HG03378 (cell line): ENCODE results near the gene METTL26.
A peak's percentile ranks its signal among the peaks of the same experiment; 100 is the strongest.

Experiments
- ATAC-seq: cut with Tn5 transposase; IDR thresholded peaks from one replicate; pipeline ENCODE4 v1.9.1; 2021; ENCODE audit warnings: mild to moderate bottlenecking, moderate library complexity; ENCODE audit not compliant: unreplicated experiment

The METTL26 gene

DNA sequence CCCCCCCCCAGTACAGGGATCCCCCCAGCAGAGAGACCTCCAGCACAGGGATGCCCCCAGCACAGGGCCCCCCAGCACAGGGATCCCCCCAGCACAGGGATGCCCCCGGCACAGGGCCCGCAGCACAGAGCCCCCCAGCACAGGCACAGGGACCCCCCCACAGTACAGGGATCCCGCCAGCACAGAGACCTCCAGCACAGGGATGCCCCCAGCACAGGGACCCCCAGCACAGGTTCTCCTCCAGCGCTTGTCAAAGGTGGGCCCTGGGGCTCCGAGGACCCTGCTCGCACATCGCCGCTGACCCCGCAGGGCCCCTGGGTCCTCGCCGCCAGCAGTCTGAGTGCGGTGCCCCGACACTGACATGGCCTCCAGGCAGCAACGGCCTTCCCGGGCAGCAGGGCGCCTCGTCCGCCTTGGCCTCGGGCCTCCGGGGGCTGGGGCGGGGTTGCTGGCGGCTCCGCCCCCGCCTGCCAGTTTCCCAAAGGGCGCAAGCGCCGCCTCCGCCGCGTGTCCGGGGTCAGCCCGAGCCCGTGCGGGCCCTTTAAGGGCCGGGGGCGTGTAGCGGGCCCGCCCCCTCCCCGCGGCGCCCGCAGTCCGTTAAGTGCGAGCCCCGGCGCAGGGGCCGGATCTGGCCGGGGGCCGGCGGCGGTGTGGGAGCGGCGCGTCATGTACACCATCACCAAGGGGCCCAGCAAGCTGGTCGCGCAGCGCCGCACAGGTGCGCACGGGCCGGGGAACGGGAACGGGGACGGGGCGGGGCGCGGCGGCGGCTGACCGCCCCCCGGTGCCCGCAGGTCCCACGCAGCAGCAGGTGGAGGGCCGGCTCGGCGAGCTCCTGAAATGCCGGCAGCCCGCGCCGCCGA, 5.5 kb upstream of the METTL26 start, which contains the start of gene MCRIP2:
TSS of gene MCRIP2 (plus strand) at position 503 of the 863 bp plus-strand sequence. CDS start at position 667, 164 bp downstream.
- no peak for ATAC-seq

DNA sequence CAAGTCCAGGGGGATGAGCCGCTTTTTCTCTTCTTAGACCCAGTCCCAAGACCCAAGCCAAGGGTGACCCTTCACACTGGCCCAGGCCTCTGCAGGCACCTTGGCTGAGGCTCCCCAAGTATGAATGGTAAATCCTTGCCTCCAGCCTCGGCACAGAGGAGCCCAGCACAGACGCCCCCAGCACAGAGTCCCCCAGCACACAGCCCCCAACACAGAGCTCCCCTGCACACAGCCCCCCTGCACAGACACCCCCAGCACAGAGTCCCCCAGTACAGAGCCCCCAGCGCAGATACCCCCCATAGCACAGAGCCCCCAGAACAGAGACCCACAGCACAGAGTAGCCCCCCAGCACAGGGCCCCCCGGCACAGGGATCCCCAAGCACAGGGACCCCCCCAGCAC, 4.5 kb upstream of the METTL26 start:
- ATAC-seq, result no peak

- ATAC-seq, result no peak
Measured at GRCh38 chr16:638836-639235, 2.7 kb upstream of the METTL26 start.

GRCh38 chr16:638034-638543, 2.0 kb upstream of the METTL26 start:
- no peak for ATAC-seq

GRCh38 chr16:637081-638018, 1.2 kb upstream of the METTL26 start:
- ATAC-seq, result no peak

DNA sequence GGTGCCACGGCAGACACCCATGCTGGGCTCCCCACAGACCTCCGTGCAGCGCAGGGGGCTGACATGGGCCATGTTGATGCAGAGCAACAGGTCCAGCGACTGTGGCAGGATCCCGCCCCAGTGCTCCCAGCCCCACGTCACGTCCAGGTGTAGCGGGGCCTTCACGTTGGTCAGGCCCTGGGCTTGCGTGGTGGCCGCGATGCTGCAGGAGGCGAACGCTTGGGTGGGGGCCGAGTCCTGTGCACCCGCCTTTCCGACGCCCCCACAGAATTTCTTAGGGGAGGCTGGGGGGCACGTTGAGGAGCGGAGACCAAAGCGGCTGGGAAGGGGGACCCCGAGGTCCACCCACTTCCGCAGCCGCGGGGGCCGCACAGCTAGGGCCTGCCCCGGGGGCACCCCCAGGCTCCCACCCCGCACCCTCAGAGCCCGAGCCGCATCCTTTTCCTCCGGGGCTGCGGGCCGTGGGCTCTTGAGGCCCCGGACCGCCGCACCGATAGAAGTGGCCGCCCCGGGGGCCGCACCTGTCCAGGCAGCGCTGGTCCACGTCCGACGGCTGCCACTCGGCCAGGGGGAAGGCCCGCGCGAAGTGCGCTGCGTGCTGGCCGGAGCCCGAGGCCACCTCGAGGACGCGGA, 416 bp downstream of the METTL26 start:
- peak; percentile 14 for ATAC-seq

DNA sequence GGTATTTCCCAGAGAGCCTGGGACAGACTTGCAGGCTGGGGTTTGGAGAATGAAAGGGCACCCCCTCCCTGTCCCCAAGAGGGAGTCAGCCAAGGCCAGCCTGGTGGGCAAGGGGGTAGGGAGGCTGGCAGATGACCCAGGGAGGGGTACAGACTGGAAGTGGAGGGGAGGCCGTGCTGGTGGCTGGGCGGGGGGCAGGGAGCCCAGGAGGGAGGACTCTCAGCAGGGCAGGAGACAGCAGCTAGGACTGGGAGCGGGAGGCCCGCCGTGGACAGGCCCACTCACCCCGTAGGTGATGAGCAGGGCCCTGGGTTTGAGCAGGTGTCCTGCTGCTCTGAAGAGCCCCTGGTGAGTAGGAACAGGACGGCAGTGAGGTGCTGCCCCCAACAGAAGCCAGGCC, 1.1 kb downstream of the METTL26 start:
- no peak for ATAC-seq

DNA sequence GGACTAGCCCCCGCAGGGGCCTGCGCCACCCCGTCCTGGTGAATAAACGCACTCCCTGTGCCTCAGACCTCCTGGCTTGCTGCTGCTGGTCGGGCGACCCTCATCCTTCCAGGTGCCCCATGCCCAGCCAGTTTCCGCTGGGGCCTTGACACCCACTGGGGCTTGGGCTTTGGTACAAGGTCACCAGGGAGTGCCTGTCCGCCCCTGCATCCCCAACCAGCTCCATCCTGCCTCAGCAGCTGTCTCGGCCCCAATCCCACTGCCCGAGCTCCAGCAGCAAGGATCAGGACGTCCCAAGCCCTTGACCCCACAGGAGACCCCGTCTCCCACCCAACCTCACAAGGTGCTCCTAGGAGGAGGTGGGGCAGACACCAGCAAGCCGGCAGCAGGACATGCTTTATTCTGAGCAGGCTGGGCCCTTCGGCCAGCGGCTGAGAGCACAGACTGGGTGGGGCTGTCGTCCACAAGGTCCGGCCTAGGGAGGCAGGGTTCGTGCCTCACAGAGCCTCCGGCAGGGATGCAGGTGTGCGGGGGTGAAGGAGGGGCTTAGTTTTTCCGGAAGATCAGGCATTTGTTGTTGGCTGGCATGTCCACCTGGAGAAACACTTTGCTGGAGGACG, 1.9 kb downstream of the METTL26 start:
- no peak for ATAC-seq

DNA sequence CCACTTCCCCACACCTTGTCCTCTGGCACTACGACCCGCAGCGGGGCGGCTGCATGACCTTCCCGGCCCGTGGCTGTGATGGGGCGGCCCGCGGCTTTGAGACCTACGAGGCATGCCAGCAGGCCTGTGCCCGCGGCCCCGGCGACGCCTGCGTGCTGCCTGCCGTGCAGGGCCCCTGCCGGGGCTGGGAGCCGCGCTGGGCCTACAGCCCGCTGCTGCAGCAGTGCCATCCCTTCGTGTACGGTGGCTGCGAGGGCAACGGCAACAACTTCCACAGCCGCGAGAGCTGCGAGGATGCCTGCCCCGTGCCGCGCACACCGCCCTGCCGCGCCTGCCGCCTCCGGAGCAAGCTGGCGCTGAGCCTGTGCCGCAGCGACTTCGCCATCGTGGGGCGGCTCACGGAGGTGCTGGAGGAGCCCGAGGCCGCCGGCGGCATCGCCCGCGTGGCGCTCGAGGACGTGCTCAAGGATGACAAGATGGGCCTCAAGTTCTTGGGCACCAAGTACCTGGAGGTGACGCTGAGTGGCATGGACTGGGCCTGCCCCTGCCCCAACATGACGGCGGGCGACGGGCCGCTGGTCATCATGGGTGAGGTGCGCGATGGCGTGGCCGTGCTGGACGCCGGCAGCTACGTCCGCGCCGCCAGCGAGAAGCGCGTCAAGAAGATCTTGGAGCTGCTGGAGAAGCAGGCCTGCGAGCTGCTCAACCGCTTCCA, 2.6 kb downstream of the METTL26 start:
- no peak for ATAC-seq

DNA sequence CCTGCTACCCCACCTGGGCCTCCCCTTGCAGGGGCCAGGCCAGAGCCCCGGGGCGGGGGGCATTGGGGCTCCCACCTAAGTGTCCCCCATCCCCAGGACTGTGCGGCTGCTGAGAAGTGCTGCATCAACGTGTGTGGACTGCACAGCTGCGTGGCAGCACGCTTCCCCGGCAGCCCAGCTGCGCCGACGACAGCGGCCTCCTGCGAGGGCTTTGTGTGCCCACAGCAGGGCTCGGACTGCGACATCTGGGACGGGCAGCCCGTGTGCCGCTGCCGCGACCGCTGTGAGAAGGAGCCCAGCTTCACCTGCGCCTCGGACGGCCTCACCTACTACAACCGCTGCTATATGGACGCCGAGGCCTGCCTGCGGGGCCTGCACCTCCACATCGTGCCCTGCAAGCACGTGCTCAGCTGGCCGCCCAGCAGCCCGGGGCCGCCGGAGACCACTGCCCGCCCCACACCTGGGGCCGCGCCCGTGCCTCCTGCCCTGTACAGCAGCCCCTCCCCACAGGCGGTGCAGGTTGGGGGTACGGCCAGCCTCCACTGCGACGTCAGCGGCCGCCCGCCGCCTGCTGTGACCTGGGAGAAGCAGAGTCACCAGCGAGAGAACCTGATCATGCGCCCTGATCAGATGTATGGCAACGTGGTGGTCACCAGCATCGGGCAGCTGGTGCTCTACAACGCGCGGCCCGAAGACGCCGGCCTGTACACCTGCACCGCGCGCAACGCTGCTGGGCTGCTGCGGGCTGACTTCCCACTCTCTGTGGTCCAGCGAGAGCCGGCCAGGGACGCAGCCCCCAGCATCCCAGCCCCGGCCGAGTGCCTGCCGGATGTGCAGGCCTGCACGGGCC, 3.4 kb downstream of the METTL26 start:
- ATAC-seq, result no peak

- ATAC-seq, result no peak
Measured at GRCh38 chr16:631808-632358, 4.2 kb downstream of the METTL26 start.

GRCh38 chr16:630815-631405, 5.2 kb downstream of the METTL26 start, which contains the start of gene WFIKKN1:
WFIKKN1 (plus strand) TSS chr16:630985; CDS start chr16:631254, 269 bp downstream.
- ATAC-seq, result no peak

DNA sequence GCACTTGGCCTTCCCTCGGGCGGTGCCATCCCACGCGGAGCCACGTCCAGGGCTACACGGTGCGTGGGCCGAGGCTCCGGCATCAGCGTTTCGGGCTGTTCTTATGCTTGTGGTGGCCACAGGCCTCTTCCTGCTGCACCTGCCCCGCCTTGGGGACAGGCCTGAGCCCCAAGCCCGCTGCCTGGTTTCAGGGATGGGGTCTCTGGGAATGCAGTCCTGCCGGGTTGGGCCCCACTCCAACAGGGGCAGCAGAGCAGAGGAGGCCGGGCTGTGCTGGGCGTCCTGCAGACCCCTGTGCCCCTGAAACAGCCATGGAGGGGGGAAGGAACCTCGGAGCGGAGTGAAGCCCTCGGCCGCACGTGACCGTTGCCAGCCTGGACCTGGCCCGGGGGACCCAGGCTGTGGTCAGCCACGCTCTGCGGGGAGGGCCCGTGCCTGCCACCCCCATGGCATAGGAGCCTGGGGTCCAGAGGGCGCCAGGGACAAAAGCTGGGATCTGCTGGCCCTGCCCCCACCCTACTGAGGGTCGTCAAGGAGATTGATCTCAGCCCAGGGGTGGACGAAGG, 5.8 kb downstream of the METTL26 start:
- ATAC-seq, result no peak

DNA sequence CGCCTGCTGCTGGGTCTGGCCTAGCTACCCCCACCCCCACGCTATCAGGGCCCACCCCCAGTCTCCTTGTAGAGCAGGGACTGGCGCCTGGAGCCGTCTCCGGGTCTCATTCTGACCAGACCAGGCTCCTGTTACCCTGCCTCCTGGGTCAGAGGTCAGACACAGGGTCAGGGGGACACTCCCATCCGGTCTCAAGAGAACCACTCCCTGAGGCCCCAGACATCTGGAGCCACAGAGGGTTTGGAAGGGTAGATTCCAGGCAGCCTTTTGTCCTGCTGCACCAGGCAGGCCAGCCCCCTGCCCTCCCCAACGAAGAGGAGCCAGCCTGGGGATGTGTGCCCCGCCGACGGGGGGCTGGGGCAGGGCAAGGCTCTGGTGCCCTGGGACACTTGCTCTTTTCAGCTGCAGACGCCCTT, 6.3 kb downstream of the METTL26 start:
- no peak for ATAC-seq

DNA sequence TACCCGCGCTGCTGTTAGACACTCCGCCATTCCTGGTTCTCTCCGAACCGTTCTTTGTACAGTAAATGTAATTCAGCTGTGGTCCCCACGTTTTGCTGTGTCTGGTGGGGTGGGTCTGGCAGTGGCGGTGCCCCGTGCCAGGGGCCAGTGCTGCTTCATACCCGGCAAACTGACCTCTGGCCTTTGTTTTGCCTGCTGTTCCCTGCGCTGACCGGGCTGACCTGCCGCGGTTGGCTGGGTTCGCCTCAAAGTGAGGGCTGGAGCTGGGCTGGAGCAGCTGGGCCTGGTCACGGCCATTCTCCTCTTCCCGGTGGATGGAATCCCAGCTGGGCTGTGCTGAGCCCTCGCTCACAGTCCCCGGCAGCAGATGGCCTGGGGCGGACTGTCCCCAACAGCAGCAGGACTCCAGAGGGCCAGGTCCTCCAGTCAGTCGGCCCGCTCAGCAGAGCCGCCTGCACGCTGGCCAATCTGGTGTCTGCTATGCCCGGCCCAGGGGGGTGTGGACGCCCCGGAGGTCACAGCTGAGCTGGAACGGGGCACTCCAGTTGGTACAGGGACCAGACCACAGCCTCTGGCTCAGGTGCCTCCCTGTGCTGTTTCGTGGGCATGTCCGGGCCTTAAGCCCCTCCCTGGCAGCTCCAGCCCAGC, 6.8 kb downstream of the METTL26 start:
- ATAC-seq, result no peak

- no peak for ATAC-seq
Measured at GRCh38 chr16:628321-629061, 7.6 kb downstream of the METTL26 start.
